PFSK-1 (cell line): Measurements from ENCODE around the gene CLEC17A.
A peak's percentile ranks its signal among the peaks of the same experiment; 100 is the strongest.

Source experiments
- FOXP2 ChIP-seq: optimal IDR thresholded peaks from 2 replicates; pipeline ENCODE3; 2011; ENCODE audit warnings: borderline replicate concordance, control low read depth, inconsistent platforms; ENCODE audit not compliant: insufficient read depth; ENCODE audit errors: extremely low read length, extremely low read depth
- POLR2AphosphoS5 ChIP-seq: IDR thresholded peaks from 2 replicates; pipeline ENCODE4 v1.6.1; 2012; ENCODE audit warnings: low read depth, mild to moderate bottlenecking, control low read depth, low read length, moderate library complexity
- REST ChIP-seq, 2 experiments: IDR thresholded peaks; 2 replicates each; pipeline versions ENCODE4 v1.6.1 to v1.8.0; 2011 to 2012; ENCODE audit warnings: low read depth in 2 of 2, low read length in 2 of 2, control low read depth in 1 of 2, inconsistent platforms in 1 of 2, mild to moderate bottlenecking in 1 of 2, moderate library complexity in 1 of 2; ENCODE audit not compliant: insufficient read depth in 1 of 2
- SIN3A ChIP-seq: IDR thresholded peaks from 2 replicates; pipeline ENCODE4 v1.6.1; 2012; ENCODE audit warnings: mild to moderate bottlenecking, low read length, moderate library complexity, borderline replicate concordance; ENCODE audit not compliant: insufficient read depth
- TAF1 ChIP-seq: IDR thresholded peaks from 2 replicates; pipeline ENCODE4 v1.6.1; 2012; ENCODE audit warnings: low read length, control low read depth, borderline replicate concordance; ENCODE audit not compliant: insufficient read depth

CLEC17A gene

GRCh38 chr19:14565298-14565679 is 17.6 kb upstream of the CLEC17A start:
- TF ChIP-seq TAF1, result no peak

- TF ChIP-seq SIN3A, result no peak
- no peak for TF ChIP-seq FOXP2
Observed at GRCh38 chr19:14565765-14566711, 16.8 kb upstream of the CLEC17A start.

GRCh38 chr19:14566712-14567077 is 16.2 kb upstream of the CLEC17A start:
- no peak for TF ChIP-seq TAF1
- no peak for TF ChIP-seq SIN3A
- no peak for TF ChIP-seq FOXP2
- TF ChIP-seq REST (IDR thresholded peaks at IDR 0.05; ENCODE audit: insufficient read depth in 1 of 2, low read depth in 2 of 2, low read length in 2 of 2), result no peak
- TF ChIP-seq POLR2AphosphoS5, result no peak

GRCh38 chr19:14567079-14567478 is 15.8 kb upstream of the CLEC17A start:
- TF ChIP-seq POLR2AphosphoS5 (no peak), SIN3A (no peak)

- no peak for TF ChIP-seq TAF1
- no peak for TF ChIP-seq POLR2AphosphoS5
- TF ChIP-seq REST (IDR thresholded peaks at IDR 0.05; ENCODE audit: insufficient read depth in 1 of 2, low read depth in 2 of 2, low read length in 2 of 2), result no peak
- no peak for TF ChIP-seq SIN3A
- no peak for TF ChIP-seq FOXP2
Observed at GRCh38 chr19:14570864-14571527, 11.9 kb upstream of the CLEC17A start.

GRCh38 chr19:14571695-14572490 is 11.0 kb upstream of the CLEC17A start, which contains the start of gene NDUFB7:
Gene NDUFB7 (minus strand): TSS chr19:14572066. CDS start chr19:14572000, 66 bp downstream.
- peak; percentile 87; the same call in 1 of the 2 replicates for TF ChIP-seq TAF1
- peak; percentile 83; the same call in 1 of the 2 replicates for TF ChIP-seq SIN3A
- TF ChIP-seq REST (IDR thresholded peaks at IDR 0.05; ENCODE audit: insufficient read depth in 1 of 2, low read depth in 2 of 2, low read length in 2 of 2), result peak in 1 of 2 experiments; percentile 43; a peak in 1 of 4 replicates
- TF ChIP-seq POLR2AphosphoS5, result peak; percentile 87
- TF ChIP-seq FOXP2, result peak; percentile 91
